Choroid plexus epithelial cell (primary cell): ENCODE data around the gene MTG2.

ENCODE experiments used
- DNase-seq: peaks from one replicate; pipeline ENCODE4 v3.0.0-alpha.2; 2010; ENCODE audit warnings: low read depth
- H3K4me3 ChIP-seq: 2 replicates; pipeline ENCODE4 v1.5.1; 2011; ENCODE audit warnings: low read depth, mild to moderate bottlenecking, control low read depth, low read length, moderate library complexity
- CTCF ChIP-seq: conservative IDR thresholded peaks from 2 replicates; pipeline ENCODE4 v1.5.1; 2011; ENCODE audit warnings: low read depth, mild to moderate bottlenecking, control low read depth, inconsistent platforms, low read length, moderate library complexity

Gene MTG2

GRCh38 chr20:62252342-62252966, 69.6 kb downstream of the MTG2 start:
- TF ChIP-seq CTCF: no peak
- peak; percentile 20 for DNase-seq
- no peak overlapping the region for H3K4me3 ChIP-seq
